Measurements from ENCODE around the gene AGTRAP.

Gene AGTRAP

DNA sequence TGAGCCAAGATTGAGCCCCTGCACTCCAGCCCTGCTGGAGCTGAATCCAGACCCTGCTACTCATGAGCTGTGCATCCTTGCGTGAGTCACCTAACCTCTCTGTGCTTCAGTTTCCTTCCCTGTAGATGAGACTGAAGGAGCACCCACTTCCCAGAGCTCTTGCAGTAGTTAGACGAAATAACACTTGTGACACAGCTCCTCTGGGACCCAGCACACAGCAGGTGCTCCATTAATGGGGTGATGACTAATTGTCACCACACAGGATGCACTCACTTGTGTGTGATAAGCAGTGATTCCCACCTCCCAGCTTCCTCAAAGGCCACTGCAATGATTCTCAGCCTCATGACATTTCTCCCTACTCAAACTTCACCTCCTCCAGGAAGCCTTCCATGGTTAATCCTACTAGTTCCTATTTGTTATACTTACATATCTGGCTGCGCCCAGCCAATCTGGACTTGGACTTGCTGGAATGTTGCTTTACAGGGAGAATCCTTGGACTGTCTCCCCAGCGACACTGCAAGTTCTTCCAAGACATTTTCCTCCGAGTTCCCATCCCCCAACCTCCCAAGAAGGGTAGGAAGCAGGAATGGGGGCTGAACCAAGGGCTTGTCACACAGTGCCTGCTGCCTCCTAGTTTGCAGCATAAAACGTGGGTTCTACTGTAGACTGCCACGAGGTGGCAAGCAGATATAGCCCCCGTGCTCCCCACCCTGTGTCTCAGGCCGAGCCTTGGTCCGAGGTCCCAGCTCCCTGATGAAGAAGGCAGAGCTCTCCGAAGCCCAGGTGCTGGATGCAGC is 27.2 kb upstream of the AGTRAP start:
- H3K4me3 ChIP-seq (ENCODE audit: low read depth in 1 of 2, low read length in 2 of 2) = no peak overlapping the region
- H3K36me3 ChIP-seq (ENCODE audit: control insufficient read depth in 1 of 2, insufficient read depth in 2 of 2, low read length in 2 of 2) = no peaks in the 10 kb centered on the region
- H3K4me1 ChIP-seq (ENCODE audit: control insufficient read depth in 1 of 2, insufficient read depth in 2 of 2, low read length in 2 of 2) = no peaks in the 10 kb centered on the region
- H3K27me3 ChIP-seq (ENCODE audit: low read depth, low read length) = no peaks in the 10 kb centered on the region
- H3K27ac ChIP-seq (ENCODE audit: low read length) = no peak overlapping the region
- H3K9me3 ChIP-seq (ENCODE audit: control insufficient read depth in 1 of 2, low read length in 2 of 2) = no peaks in the 10 kb centered on the region

DNA sequence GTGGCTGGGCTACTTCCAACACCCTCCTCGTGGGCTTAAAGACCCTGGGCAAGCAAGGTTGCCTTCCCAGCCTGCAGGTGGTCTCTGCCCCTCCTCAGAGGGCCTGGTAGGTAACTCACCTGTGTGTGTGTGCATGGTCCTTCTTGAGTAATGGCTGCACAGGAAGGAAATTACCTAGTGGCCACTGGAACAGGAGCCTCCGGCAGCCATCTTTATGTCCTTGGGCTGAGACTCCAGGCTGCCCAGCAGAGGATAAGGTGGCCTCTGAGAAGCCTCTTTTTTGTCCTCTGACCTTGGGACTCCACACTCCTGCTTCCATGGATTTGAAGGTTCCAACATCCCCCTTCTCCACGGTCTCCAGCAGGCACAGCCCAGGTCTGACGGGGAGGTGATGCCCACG is 24.4 kb upstream of the AGTRAP start:
- no peak overlapping the region for H3K4me3 ChIP-seq (ENCODE audit: low read depth in 1 of 2, low read length in 2 of 2)
- H3K4me1 ChIP-seq (ENCODE audit: control insufficient read depth in 1 of 2, insufficient read depth in 2 of 2, low read length in 2 of 2) = no peaks in the 10 kb centered on the region
- no peaks in the 10 kb centered on the region for H3K36me3 ChIP-seq (ENCODE audit: control insufficient read depth in 1 of 2, insufficient read depth in 2 of 2, low read length in 2 of 2)
- H3K27ac ChIP-seq (ENCODE audit: low read length) = no peak overlapping the region
- no peaks in the 10 kb centered on the region for H3K27me3 ChIP-seq (ENCODE audit: low read depth, low read length)
- no peaks in the 10 kb centered on the region for H3K9me3 ChIP-seq (ENCODE audit: control insufficient read depth in 1 of 2, low read length in 2 of 2)

DNA sequence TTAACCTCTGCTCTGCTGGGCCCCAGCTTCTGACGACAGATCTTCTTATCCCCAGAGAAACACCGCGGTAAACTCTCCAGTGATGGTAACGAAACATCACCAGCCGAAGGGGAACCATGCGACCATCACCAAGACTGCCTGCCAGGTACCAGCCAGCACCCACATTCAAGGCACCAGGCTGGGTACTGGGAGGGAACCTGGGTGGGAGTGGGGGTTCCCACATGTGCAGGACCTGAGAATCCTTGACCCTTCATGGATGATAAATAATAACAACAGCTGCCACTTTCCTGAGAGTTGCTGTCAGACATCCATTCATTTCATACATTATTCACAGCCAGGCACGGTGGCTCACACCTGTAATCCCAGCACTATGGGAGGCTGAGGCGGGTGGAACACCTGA is 23.7 kb upstream of the AGTRAP start:
- Histone ChIP-seq H3K27ac (ENCODE audit: low read length) (no peak overlapping the region), H3K36me3 (ENCODE audit: control insufficient read depth in 1 of 2, insufficient read depth in 2 of 2, low read length in 2 of 2) (no peaks in the 10 kb centered on the region), H3K4me1 (ENCODE audit: control insufficient read depth in 1 of 2, insufficient read depth in 2 of 2, low read length in 2 of 2) (no peaks in the 10 kb centered on the region), H3K4me3 (ENCODE audit: low read depth in 1 of 2, low read length in 2 of 2) (no peak overlapping the region), H3K27me3 (ENCODE audit: low read depth, low read length) (no peaks in the 10 kb centered on the region), H3K9me3 (ENCODE audit: control insufficient read depth in 1 of 2, low read length in 2 of 2) (no peaks in the 10 kb centered on the region)

DNA sequence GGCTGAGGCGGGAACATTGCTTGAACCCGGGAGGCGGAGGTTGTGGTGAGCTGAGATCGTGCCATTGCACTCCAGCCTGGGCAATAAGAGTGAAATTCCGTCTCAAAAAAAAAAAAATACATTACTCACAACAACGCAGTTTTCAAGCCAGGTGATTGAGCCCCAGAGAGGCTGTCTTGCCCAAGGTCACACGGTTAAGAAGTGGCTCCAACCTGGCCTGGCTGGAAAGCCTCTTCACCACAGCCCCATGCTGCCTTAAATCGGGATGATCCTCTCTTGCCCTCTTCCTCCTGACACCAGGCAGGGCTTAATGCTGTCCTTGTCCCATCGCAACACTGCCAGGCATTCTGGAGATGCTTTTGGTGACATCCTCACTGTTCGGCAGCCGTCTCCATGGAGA is 22.8 kb upstream of the AGTRAP start:
- H3K4me3 ChIP-seq (ENCODE audit: low read depth in 1 of 2, low read length in 2 of 2) = no peak overlapping the region
- no peaks in the 10 kb centered on the region for H3K4me1 ChIP-seq (ENCODE audit: control insufficient read depth in 1 of 2, insufficient read depth in 2 of 2, low read length in 2 of 2)

DNA sequence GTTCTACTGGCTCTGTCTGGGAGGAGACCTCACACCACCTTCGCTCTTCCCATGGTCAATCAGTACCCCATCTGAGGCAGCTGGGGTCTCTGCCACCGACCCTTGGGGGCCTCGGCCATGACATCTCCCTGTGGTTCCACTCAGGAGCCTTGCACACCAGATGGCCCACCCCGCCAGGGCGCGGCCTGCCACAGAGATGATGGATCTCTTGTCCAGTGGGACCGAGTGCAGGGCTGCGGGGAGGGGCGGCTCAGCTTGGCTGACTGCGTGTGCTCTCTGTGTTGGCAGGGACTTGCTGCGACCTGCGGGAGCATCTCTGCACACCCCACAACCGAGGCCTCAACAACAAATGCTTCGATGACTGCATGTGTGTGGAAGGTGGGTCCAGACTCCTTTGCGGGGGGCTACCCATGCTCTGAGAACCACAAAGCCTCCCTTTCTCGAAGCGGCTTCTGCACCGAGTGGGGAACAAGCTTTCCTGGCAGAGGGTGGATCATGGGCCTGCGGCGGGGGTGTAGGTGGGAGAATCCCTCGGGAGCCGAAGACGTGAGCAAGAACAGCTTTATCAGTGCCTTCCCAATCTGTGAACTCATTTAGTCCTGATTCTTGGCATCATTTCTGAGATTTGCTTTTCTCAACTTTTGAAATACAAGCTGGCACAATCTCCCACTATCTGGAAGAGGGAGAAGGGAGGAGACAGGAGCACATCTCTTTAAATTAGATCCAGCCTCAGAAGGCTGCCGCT is 20.9 kb upstream of the AGTRAP start:
- Histone ChIP-seq H3K27me3 (ENCODE audit: low read depth, low read length) (no peaks in the 10 kb centered on the region), H3K27ac (ENCODE audit: low read length) (no peak overlapping the region), H3K4me1 (ENCODE audit: control insufficient read depth in 1 of 2, insufficient read depth in 2 of 2, low read length in 2 of 2) (peaks cover 0 to 8% of the 10 kb centered on the region in 2 donors), H3K36me3 (ENCODE audit: control insufficient read depth in 1 of 2, insufficient read depth in 2 of 2, low read length in 2 of 2) (no peaks in the 10 kb centered on the region), H3K4me3 (ENCODE audit: low read depth in 1 of 2, low read length in 2 of 2) (no peak overlapping the region), H3K9me3 (ENCODE audit: control insufficient read depth in 1 of 2, low read length in 2 of 2) (no peaks in the 10 kb centered on the region)

More for the DNA sequence above, 22.8 kb upstream of the AGTRAP start:
- Histone ChIP-seq H3K9me3 (ENCODE audit: control insufficient read depth in 1 of 2, low read length in 2 of 2) (no peaks in the 10 kb centered on the region), H3K27ac (ENCODE audit: low read length) (no peak overlapping the region), H3K36me3 (ENCODE audit: control insufficient read depth in 1 of 2, insufficient read depth in 2 of 2, low read length in 2 of 2) (no peaks in the 10 kb centered on the region), H3K27me3 (ENCODE audit: low read depth, low read length) (no peaks in the 10 kb centered on the region)

DNA sequence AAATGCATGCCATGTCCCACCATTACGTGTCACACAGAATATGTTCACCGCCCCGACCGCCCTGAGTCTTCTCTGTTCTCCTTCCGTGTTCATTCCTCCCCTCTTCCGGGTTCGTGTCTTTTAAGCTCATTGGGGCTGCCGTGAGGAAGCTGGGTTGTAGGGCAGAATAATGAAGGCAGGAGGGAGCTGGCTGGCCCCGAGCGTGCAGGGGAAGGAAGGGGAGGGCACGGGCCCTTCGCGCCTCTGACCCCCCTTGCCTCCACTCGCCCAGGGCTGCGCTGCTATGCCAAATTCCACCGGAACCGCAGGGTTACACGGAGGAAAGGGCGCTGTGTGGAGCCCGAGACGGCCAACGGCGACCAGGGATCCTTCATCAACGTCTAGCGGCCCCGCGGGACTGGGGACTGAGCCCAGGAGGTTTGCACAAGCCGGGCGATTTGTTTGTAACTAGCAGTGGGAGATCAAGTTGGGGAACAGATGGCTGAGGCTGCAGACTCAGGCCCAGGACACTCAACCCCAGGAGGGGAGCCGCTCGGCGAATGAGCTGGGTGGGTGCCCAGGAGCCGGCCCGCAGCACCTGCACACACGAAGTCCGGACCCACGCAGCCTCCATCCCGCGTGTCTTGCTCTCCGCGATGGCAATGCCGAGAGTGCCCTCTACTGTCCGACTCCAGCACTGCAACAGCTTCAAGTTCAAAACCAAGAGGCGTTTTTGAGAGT is 16.5 kb upstream of the AGTRAP start:
- Histone ChIP-seq H3K27me3 (ENCODE audit: low read depth, low read length) (no peaks in the 10 kb centered on the region), H3K27ac (ENCODE audit: low read length) (no peak overlapping the region), H3K4me3 (ENCODE audit: low read depth in 1 of 2, low read length in 2 of 2) (peak overlapping the region; percentile 57 to 63), H3K9me3 (ENCODE audit: control insufficient read depth in 1 of 2, low read length in 2 of 2) (no peaks in the 10 kb centered on the region), H3K4me1 (ENCODE audit: control insufficient read depth in 1 of 2, insufficient read depth in 2 of 2, low read length in 2 of 2) (peaks cover 0 to 8% of the 10 kb centered on the region in 2 donors), H3K36me3 (ENCODE audit: control insufficient read depth in 1 of 2, insufficient read depth in 2 of 2, low read length in 2 of 2) (no peaks in the 10 kb centered on the region)

DNA sequence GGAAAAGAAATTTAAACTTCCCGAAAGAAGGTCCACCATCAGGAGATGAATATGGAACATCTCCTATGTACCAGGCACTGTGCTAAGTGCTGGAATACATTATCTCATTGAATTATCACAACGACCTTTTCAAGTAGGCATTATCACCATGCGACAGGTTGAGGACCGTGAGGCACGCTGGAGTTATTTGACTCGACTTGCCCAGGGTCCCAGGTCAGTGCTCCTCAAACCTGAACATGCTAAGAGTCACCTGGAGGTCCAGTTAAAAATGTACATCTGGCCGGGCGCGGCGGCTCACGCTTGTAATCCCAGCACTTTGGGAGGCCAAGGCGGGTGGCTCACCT is 15.9 kb upstream of the AGTRAP start:
- H3K4me3 ChIP-seq (ENCODE audit: low read depth in 1 of 2, low read length in 2 of 2) = peak overlapping the region; percentile 7 to 63
- no peaks in the 10 kb centered on the region for H3K27me3 ChIP-seq (ENCODE audit: low read depth, low read length)
- no peak overlapping the region for H3K27ac ChIP-seq (ENCODE audit: low read length)
- H3K36me3 ChIP-seq (ENCODE audit: control insufficient read depth in 1 of 2, insufficient read depth in 2 of 2, low read length in 2 of 2) = no peaks in the 10 kb centered on the region
- H3K9me3 ChIP-seq (ENCODE audit: control insufficient read depth in 1 of 2, low read length in 2 of 2) = no peaks in the 10 kb centered on the region
- peaks cover 0 to 8% of the 10 kb centered on the region in 2 donors for H3K4me1 ChIP-seq (ENCODE audit: control insufficient read depth in 1 of 2, insufficient read depth in 2 of 2, low read length in 2 of 2)

DNA sequence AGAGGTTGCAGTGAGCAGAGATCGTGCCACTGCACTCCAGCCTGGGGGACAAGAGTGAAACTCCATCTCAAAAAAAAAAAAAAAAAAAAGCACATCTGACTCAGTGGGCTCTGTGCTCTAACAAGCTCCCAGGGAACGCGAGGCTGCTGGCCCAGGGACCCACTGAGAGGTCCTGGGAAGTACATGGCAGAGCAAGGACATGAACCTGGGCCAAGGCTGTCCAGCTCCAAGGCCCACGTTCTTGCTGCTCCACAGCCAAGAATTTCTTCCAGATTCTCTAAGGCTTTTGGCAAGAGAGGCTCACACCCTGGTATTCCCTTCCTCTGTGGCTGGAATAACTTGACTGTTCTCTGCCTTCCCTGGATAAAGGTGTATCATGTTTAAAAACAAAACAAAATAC is 15.4 kb upstream of the AGTRAP start:
- no peaks in the 10 kb centered on the region for H3K27me3 ChIP-seq (ENCODE audit: low read depth, low read length)

DNA sequence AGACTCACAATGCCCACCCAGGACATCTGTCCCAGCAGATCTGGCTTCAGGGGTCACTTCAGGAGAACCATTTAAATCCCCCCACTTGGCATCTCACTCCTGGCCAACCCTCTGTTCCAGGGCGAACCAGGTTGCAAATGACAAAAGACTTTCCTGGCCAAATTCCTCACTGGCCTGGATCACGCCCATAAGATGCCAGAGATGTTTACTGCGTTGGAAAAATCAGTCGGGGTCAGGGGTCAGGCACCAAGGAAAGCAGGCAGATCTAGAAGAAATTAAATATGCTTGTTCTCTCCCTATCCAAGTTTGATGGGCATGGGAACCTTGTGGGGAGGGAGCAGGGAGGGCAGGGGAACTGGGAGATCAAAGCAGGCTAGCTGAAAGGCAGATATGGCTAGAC is 14.6 kb upstream of the AGTRAP start:
- no peak overlapping the region for H3K4me3 ChIP-seq (ENCODE audit: low read depth in 1 of 2, low read length in 2 of 2)
- no peaks in the 10 kb centered on the region for H3K36me3 ChIP-seq (ENCODE audit: control insufficient read depth in 1 of 2, insufficient read depth in 2 of 2, low read length in 2 of 2)
- H3K9me3 ChIP-seq (ENCODE audit: control insufficient read depth in 1 of 2, low read length in 2 of 2) = no peaks in the 10 kb centered on the region
- H3K27ac ChIP-seq (ENCODE audit: low read length) = no peak overlapping the region
- peaks cover 0 to 8% of the 10 kb centered on the region in 2 donors for H3K4me1 ChIP-seq (ENCODE audit: control insufficient read depth in 1 of 2, insufficient read depth in 2 of 2, low read length in 2 of 2)
- no peaks in the 10 kb centered on the region for H3K27me3 ChIP-seq (ENCODE audit: low read depth, low read length)

More for the DNA sequence above, 15.4 kb upstream of the AGTRAP start:
- H3K36me3 ChIP-seq (ENCODE audit: control insufficient read depth in 1 of 2, insufficient read depth in 2 of 2, low read length in 2 of 2) = no peaks in the 10 kb centered on the region
- peaks cover 0 to 8% of the 10 kb centered on the region in 2 donors for H3K4me1 ChIP-seq (ENCODE audit: control insufficient read depth in 1 of 2, insufficient read depth in 2 of 2, low read length in 2 of 2)
- H3K9me3 ChIP-seq (ENCODE audit: control insufficient read depth in 1 of 2, low read length in 2 of 2) = no peaks in the 10 kb centered on the region
- no peak overlapping the region for H3K4me3 ChIP-seq (ENCODE audit: low read depth in 1 of 2, low read length in 2 of 2)
- H3K27ac ChIP-seq (ENCODE audit: low read length) = no peak overlapping the region

DNA sequence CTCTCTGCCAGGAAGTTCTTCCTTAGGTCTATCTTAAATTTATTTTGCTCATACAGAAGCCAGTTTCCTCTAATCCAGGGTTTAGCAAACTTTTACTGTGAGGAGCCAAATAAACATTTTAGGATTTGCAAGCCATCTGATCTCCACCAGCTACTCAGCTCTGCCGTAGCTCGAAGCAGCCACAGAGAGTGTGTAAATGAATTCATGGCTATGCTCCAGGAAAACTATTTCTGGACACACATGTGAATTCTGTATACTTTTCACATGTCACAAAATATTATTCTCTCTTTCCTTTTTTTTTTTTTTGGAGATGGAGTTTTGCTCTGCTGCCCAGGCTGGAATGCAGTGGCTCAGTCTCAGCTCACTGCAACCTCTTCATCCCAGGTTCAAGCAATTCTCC is 13.4 kb upstream of the AGTRAP start:
- peaks cover 0 to 8% of the 10 kb centered on the region in 2 donors for H3K4me1 ChIP-seq (ENCODE audit: control insufficient read depth in 1 of 2, insufficient read depth in 2 of 2, low read length in 2 of 2)
- H3K9me3 ChIP-seq (ENCODE audit: control insufficient read depth in 1 of 2, low read length in 2 of 2) = no peaks in the 10 kb centered on the region
- H3K27ac ChIP-seq (ENCODE audit: low read length) = no peak overlapping the region
- no peaks in the 10 kb centered on the region for H3K27me3 ChIP-seq (ENCODE audit: low read depth, low read length)
- no peaks in the 10 kb centered on the region for H3K36me3 ChIP-seq (ENCODE audit: control insufficient read depth in 1 of 2, insufficient read depth in 2 of 2, low read length in 2 of 2)
- H3K4me3 ChIP-seq (ENCODE audit: low read depth in 1 of 2, low read length in 2 of 2) = no peak overlapping the region

DNA sequence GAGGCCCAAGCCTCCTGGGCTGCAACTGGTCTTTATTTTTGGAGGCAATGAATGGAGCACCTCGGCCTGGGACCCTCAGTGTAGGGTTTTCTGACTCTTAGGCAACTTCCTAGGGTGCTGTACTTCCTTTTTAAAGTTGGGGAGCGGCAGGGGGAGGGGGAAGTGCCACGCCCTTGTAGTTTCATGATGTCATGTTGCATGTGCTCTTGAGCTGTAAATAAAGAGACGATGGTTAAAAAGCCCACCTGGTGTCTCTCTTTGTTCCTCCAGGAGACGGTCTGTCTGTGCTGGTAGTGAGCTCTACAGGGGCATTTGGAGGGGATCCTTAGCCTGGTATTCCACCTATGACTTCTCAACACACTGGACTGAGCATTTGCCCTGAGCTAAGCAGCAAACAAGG is 10.3 kb upstream of the AGTRAP start:
- Histone ChIP-seq H3K27me3 (ENCODE audit: low read depth, low read length) (no peaks in the 10 kb centered on the region), H3K4me3 (ENCODE audit: low read depth in 1 of 2, low read length in 2 of 2) (no peak overlapping the region), H3K4me1 (ENCODE audit: control insufficient read depth in 1 of 2, insufficient read depth in 2 of 2, low read length in 2 of 2) (peaks cover 3 to 16% of the 10 kb centered on the region in 2 donors), H3K36me3 (ENCODE audit: control insufficient read depth in 1 of 2, insufficient read depth in 2 of 2, low read length in 2 of 2) (no peaks in the 10 kb centered on the region), H3K9me3 (ENCODE audit: control insufficient read depth in 1 of 2, low read length in 2 of 2) (no peaks in the 10 kb centered on the region), H3K27ac (ENCODE audit: low read length) (no peak overlapping the region)
